H9 (cell line): Measurements from ENCODE around the gene HSP90AA1. TPM values are rescaled to one million over a fixed set of nuclear protein-coding genes. Genes with fewer than 3 reads are reported as not detected.

Source experiments
- DNase-seq: peaks from one replicate; pipeline ENCODE4 v3.0.0-alpha.2; 2017
- H2AFZ ChIP-seq: one replicate; pipeline ENCODE4 v1.6.1; 2013; ENCODE audit warnings: mild to moderate bottlenecking, low read length, control low read depth, moderate library complexity
- H2AK5ac ChIP-seq: 2 replicates; pipeline ENCODE4 v1.6.1; 2013; ENCODE audit warnings: low read length, control low read depth, mixed read lengths; ENCODE audit not compliant: insufficient read length
- H2BK120ac ChIP-seq: one replicate; pipeline ENCODE4 v1.6.1; 2013; ENCODE audit warnings: low read depth, mild to moderate bottlenecking, low read length, control low read depth, inconsistent platforms; ENCODE audit not compliant: poor library complexity, severe bottlenecking
- H2BK12ac ChIP-seq: 2 replicates; pipeline ENCODE4 v1.6.1; 2013; ENCODE audit warnings: low read length, control low read depth, mixed read lengths, low read depth; ENCODE audit not compliant: insufficient read length
- H2BK15ac ChIP-seq: 2 replicates; pipeline ENCODE4 v1.6.1; 2013; ENCODE audit warnings: low read depth, low read length, control low read depth
- H2BK20ac ChIP-seq: one replicate; pipeline ENCODE4 v1.6.1; 2013; ENCODE audit warnings: low read depth, mild to moderate bottlenecking, low read length, control low read depth, inconsistent platforms; ENCODE audit not compliant: poor library complexity, severe bottlenecking
- H2BK5ac ChIP-seq: 2 replicates; pipeline ENCODE4 v1.6.1; 2013; ENCODE audit warnings: low read length, control low read depth, mixed read lengths; ENCODE audit not compliant: insufficient read length
- H3K14ac ChIP-seq: 2 replicates; pipeline ENCODE4 v1.6.1; 2013; ENCODE audit warnings: low read length, control low read depth; ENCODE audit not compliant: insufficient read depth
- H3K18ac ChIP-seq: 2 replicates; pipeline ENCODE4 v1.6.1; 2013; ENCODE audit warnings: low read depth, mild to moderate bottlenecking, mixed read lengths, low read length, control low read depth; ENCODE audit not compliant: insufficient read length
- H3K23ac ChIP-seq: 2 replicates; pipeline ENCODE4 v1.6.1; 2013; ENCODE audit warnings: low read length, control low read depth, mixed read lengths, low read depth; ENCODE audit not compliant: insufficient read length
- H3K23me2 ChIP-seq: 2 replicates; pipeline ENCODE4 v1.6.1; 2013; ENCODE audit warnings: low read depth, mild to moderate bottlenecking, mixed read lengths, low read length, control low read depth; ENCODE audit not compliant: insufficient read length, poor library complexity, severe bottlenecking
- H3K27ac ChIP-seq: 2 replicates; pipeline ENCODE4 v1.5.1; 2013; ENCODE audit warnings: low read length, control low read depth, mixed read lengths, low read depth; ENCODE audit not compliant: insufficient read length
- H3K27me3 ChIP-seq: 2 replicates; pipeline ENCODE4 v1.6.1; 2013; ENCODE audit warnings: low read length, control low read depth, inconsistent platforms; ENCODE audit not compliant: insufficient read depth
- H3K4ac ChIP-seq: 2 replicates; pipeline ENCODE4 v1.6.1; 2013; ENCODE audit warnings: low read depth, mild to moderate bottlenecking, control low read depth, inconsistent platforms, low read length, moderate library complexity
- H3K4me1 ChIP-seq: 2 replicates; pipeline ENCODE4 v1.6.1; 2013; ENCODE audit warnings: low read length, control low read depth, inconsistent platforms; ENCODE audit not compliant: insufficient read depth
- H3K4me2 ChIP-seq: 2 replicates; pipeline ENCODE4 v1.6.1; 2013; ENCODE audit warnings: low read length, control low read depth, mixed read lengths; ENCODE audit not compliant: insufficient read length, insufficient read depth
- H3K56ac ChIP-seq: 2 replicates; pipeline ENCODE4 v1.6.1; 2013; ENCODE audit warnings: low read depth, mild to moderate bottlenecking, mixed read lengths, low read length, control low read depth; ENCODE audit not compliant: insufficient read length
- H3K79me1 ChIP-seq: 2 replicates; pipeline ENCODE4 v1.6.1; 2013; ENCODE audit warnings: low read depth, mild to moderate bottlenecking, moderate library complexity, low read length, control low read depth, inconsistent platforms; ENCODE audit not compliant: insufficient read depth, poor library complexity, severe bottlenecking
- H3K79me2 ChIP-seq: 2 replicates; pipeline ENCODE4 v1.6.1; 2013; ENCODE audit warnings: low read length, control low read depth, inconsistent platforms; ENCODE audit not compliant: insufficient read depth
- H3K9ac ChIP-seq: 2 replicates; pipeline ENCODE4 v1.6.1; 2013; ENCODE audit warnings: low read length, control low read depth, mixed read lengths; ENCODE audit not compliant: insufficient read length; ENCODE audit errors: extremely low read depth
- H3K9me3 ChIP-seq: one replicate; pipeline ENCODE4 v1.6.1; 2013; ENCODE audit warnings: low read depth, low read length, inconsistent platforms; ENCODE audit not compliant: control insufficient read depth
- H3T11ph ChIP-seq: one replicate; pipeline ENCODE4 v1.6.1; 2013; ENCODE audit warnings: mild to moderate bottlenecking, low read length, control low read depth, inconsistent platforms
- H4K20me1 ChIP-seq: one replicate; pipeline ENCODE4 v1.6.1; 2013; ENCODE audit not compliant: control insufficient read depth, insufficient read length, insufficient read depth
- H4K5ac ChIP-seq: 2 replicates; pipeline ENCODE4 v1.6.1; 2013; ENCODE audit warnings: low read depth, mild to moderate bottlenecking, mixed read lengths, low read length, control low read depth; ENCODE audit not compliant: insufficient read length
- H4K8ac ChIP-seq: replicated peaks from 2 replicates; pipeline ENCODE4 v1.6.1; 2013; ENCODE audit warnings: low read length, control low read depth, mixed read lengths, low read depth; ENCODE audit not compliant: insufficient read length
- H4K91ac ChIP-seq: 2 replicates; pipeline ENCODE4 v1.6.1; 2013; ENCODE audit warnings: low read depth, mild to moderate bottlenecking, moderate library complexity, mixed read lengths, low read length, control low read depth; ENCODE audit not compliant: insufficient read length
- H3K27ac Mint-ChIP-seq, 3 experiments: 2 replicates in 2 of 3; 3 replicates in 1 of 3; pipeline ENCODE4 v1.8.0; 2020 to 2021; ENCODE audit warnings: mixed read lengths in 3 of 3, mild to moderate bottlenecking in 1 of 3, moderate library complexity in 1 of 3
- H3K27me3 Mint-ChIP-seq: 2 replicates; pipeline ENCODE4 v1.8.0; 2021; ENCODE audit warnings: low read depth, mild to moderate bottlenecking, moderate library complexity, mixed read lengths
- H3K36me3 Mint-ChIP-seq, 3 experiments: 2 replicates in 2 of 3; 3 replicates in 1 of 3; pipeline ENCODE4 v1.8.0; 2020 to 2021; ENCODE audit warnings: low read depth in 3 of 3, mixed read lengths in 3 of 3; ENCODE audit not compliant: insufficient read depth in 1 of 3
- H3K4me1 Mint-ChIP-seq, 2 experiments: 2 replicates each; pipeline ENCODE4 v1.8.0; 2020; ENCODE audit warnings: mixed read lengths in 2 of 2
- H3K4me3 Mint-ChIP-seq, 2 experiments: 2 replicates in 1 of 2; 3 replicates in 1 of 2; pipeline ENCODE4 v1.8.0; 2020 to 2021; ENCODE audit warnings: mild to moderate bottlenecking in 2 of 2, mixed read lengths in 2 of 2, moderate library complexity in 1 of 2
- H3K9me3 Mint-ChIP-seq, 2 experiments: 2 replicates in 1 of 2; 3 replicates in 1 of 2; pipeline ENCODE4 v1.8.0; 2020; ENCODE audit warnings: mild to moderate bottlenecking in 2 of 2, mixed read lengths in 2 of 2, moderate library complexity in 1 of 2
- WGBS: extraction: QIAGEN DNeasy Blood & Tissue Kit; methylation state at CpG from one replicate; pipeline ENCODE4 v1.1.7; 2013; ENCODE audit warnings: missing lambda C conversion rate, low lambda C conversion rate, mixed read lengths; ENCODE audit not compliant: insufficient read length; ENCODE audit errors: extremely low coverage; 5-methylcytosine and 5-hydroxymethylcytosine counted together
- total RNA-seq: library from RNA; stranded (reverse); gene quantifications from 2 replicates; pipeline ENCODE4 v1.2.1, GENCODE V29; 2021
- TF ChIP-seq, protein P1 (sequence below): fragments of 200-600 bp; sonication (generic); conservative IDR thresholded peaks from 3 replicates; pipeline ENCODE4 v1.8.0; 2021; ENCODE audit warnings: antibody characterized with exemption, mild to moderate bottlenecking

Gene HSP90AA1
- total RNA-seq, 1 experiment from 2014 or later = 953 TPM

DNA sequence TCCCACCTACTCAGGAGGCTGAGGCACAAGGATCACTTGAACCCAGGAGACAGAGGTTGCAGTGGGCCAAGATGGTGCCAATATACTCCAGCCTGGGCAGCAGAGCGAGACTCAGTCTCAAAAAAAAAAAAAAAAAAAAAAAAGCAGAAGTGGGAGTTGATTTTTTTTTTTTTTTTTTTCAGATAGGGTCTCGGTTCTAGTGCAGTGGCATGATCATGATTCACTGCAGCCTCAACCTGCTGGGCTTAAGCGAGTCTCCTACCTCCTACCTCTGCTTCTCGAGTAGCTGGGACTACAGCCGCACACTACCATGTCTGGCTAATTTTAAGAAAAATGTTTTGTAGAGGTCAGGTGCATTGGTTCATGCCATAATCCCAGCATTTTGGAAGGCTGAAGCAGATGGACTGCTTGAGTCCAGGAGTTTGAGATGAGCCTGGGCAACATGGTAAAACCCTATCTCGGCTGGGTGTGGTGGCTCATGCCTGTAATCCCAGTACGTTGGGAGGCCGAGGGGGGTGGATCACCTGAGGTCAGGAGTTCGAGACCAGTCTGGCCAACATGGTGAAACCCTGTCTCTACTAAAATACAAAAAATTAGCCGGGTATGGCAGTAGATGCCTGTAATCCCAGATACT lies 16.3 kb upstream of the HSP90AA1 start:
- H3K27me3 ChIP-seq = no peaks in the 10 kb centered on the region
- H3K9me3 Mint-ChIP-seq = no peaks in the 10 kb centered on the region; a peak in 1 of 5 replicates
- H2BK15ac ChIP-seq = no peak overlapping the region
- no peaks in the 10 kb centered on the region; the same call in 1 of the 2 replicates for H3K4me1 ChIP-seq
- H2BK12ac ChIP-seq = no peak overlapping the region
- no peak overlapping the region for H4K5ac ChIP-seq
- no peak overlapping the region for H4K91ac ChIP-seq
- H2AK5ac ChIP-seq = no peak overlapping the region
- H3K56ac ChIP-seq = no peak overlapping the region
- H4K20me1 ChIP-seq = no peaks in the 10 kb centered on the region
- H3K9me3 ChIP-seq = no peaks in the 10 kb centered on the region
- H3K27ac Mint-ChIP-seq = no peak overlapping the region
- H3K27me3 Mint-ChIP-seq = no peaks in the 10 kb centered on the region
- no peaks in the 10 kb centered on the region for H3K36me3 Mint-ChIP-seq
- H4K8ac ChIP-seq = no peak overlapping the region
- TF ChIP-seq, protein P1, sequence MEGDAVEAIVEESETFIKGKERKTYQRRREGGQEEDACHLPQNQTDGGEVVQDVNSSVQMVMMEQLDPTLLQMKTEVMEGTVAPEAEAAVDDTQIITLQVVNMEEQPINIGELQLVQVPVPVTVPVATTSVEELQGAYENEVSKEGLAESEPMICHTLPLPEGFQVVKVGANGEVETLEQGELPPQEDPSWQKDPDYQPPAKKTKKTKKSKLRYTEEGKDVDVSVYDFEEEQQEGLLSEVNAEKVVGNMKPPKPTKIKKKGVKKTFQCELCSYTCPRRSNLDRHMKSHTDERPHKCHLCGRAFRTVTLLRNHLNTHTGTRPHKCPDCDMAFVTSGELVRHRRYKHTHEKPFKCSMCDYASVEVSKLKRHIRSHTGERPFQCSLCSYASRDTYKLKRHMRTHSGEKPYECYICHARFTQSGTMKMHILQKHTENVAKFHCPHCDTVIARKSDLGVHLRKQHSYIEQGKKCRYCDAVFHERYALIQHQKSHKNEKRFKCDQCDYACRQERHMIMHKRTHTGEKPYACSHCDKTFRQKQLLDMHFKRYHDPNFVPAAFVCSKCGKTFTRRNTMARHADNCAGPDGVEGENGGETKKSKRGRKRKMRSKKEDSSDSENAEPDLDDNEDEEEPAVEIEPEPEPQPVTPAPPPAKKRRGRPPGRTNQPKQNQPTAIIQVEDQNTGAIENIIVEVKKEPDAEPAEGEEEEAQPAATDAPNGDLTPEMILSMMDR = no peak
- DNase-seq = no peak
- H3K27ac ChIP-seq = no peak overlapping the region
- no CpG with 5 or more reads among the region's 10 CpGs for WGBS
- no peaks in the 10 kb centered on the region for H3K79me2 ChIP-seq
- H3K4me3 Mint-ChIP-seq = no peak overlapping the region
- peaks cover 11 to 12% of the 10 kb centered on the region in 2 experiments for H3K4me1 Mint-ChIP-seq
- H3K4me2 ChIP-seq = no peak overlapping the region
- H2BK120ac ChIP-seq = no peak overlapping the region
- H2BK20ac ChIP-seq = no peak overlapping the region
- H2AFZ ChIP-seq = no peak overlapping the region
- no peak overlapping the region for H3K14ac ChIP-seq
- H3T11ph ChIP-seq = no peak overlapping the region
- no peak overlapping the region for H3K9ac ChIP-seq
- no peak overlapping the region for H3K18ac ChIP-seq
- H3K79me1 ChIP-seq = no peaks in the 10 kb centered on the region
- H3K4ac ChIP-seq = no peak overlapping the region
- no peak overlapping the region for H2BK5ac ChIP-seq
- H3K23ac ChIP-seq = no peak overlapping the region
- H3K23me2 ChIP-seq = no peaks in the 10 kb centered on the region
